GM18858 (cell line): ENCODE results near the gene RAB44.
A peak's percentile ranks its signal among the peaks of the same experiment; 100 is the strongest.

Experiments used
- ATAC-seq: cut with Tn5 transposase; IDR thresholded peaks from one replicate; pipeline ENCODE4 v1.9.1; 2021; ENCODE audit not compliant: unreplicated experiment

The RAB44 gene

DNA sequence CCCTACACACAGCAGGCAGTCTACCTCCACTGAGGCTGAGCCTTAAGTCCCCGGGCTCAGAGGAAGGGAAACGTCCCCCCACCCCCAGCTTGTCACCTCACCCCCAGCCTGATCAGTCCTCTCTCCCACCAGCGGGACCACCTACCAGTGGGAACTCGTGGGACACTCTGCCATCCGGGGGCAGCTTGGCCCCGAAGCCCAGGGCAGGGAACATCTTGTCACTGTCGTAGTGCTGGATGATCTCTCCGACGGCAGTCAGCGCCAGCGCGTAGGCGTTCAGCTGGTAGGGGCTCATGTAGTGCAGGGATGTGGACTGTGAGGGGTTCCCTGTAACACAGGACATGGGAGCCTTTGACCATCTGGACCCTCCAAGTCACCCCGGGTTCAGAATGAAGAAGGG, 48.6 kb downstream of the RAB44 start:
- ATAC-seq, result no peak

DNA sequence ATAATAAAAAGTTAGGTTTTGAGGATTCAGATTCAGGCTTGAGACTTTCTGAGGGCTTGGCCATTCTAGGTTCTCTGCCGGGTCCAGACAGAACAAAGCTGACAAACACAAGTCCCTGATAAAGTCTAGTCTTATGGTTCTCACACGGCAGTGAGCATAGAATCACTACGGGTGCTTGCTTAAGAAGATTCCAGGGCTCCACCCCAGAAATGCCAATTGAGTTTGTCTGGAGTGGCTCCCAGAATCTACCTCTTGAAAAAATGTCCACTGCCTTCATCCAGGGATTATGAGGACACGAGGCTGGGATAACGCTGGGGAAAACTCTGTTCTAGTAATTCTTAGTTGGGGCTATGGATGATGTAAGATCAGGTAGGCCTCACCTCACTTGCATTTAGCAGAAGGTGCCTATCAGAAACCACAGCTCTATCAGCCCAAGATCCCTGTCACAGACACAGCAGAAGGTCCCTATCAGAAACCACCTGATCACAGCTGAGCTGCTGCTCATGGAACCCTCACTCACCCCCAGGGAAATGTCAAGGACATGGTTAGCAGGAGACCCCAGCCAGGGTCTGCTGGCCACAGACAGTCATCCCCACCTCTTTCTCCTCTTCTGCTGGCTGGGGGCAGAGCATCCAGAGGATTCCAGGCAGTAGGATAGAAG, 52.3 kb downstream of the RAB44 start:
- ATAC-seq, result no peak

GRCh38 chr6:36751091-36751490, 53.5 kb downstream of the RAB44 start:
- no peak for ATAC-seq

DNA sequence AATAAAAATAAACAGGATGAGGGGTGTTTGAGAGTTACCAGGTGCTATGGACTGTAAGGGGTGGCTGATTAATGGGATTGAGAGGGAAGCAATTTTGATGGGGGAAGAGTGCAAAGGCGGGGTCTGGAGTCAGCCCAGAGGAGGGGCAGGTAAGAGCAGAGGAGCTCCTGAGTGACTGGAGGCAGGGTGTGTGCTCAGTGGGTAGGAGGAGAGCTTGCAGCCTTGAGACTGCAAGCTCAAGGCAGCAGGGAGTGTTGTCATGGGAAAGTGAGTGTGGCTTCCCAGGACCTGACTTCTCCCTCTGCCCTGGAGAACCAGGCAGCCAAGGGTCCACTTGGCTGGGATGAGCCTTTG, 54.2 kb downstream of the RAB44 start:
- ATAC-seq, result no peak

DNA sequence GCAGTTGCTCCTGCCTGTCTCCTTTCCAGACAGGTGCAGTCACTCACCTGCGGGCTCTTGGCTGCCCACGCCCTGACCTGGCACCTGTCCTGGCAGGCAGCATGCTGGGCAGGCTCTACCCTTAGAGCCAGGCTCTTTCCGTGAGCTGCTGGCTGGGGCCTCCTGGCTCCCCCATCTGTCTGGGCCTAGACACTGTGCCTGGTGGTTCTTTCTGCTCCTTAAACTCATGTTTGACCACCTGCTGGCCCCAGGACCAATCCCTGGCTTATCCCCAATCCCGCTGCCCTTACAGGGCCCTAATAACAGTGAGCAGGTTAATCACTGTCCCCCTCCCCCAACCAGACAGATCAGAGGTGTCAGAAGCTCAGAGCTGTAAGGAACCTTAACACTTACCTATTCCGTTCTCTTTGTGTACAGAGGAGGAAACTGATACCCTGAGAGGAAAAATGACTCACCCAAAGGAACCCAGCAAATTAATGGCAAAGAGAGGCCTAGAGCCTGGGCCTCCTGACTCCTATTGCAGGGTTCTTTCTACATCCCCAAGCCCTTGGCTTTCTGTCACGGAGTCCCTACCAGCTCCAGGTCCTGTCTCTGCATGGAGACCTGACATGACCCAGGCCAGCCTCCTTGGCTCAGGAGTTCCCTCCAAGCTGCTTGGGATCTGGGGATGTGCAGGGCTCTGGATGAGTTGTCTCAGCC, 54.7 kb downstream of the RAB44 start:
- no peak for ATAC-seq

GRCh38 chr6:36752886-36753506, 55.4 kb downstream of the RAB44 start:
- ATAC-seq, result no peak

DNA sequence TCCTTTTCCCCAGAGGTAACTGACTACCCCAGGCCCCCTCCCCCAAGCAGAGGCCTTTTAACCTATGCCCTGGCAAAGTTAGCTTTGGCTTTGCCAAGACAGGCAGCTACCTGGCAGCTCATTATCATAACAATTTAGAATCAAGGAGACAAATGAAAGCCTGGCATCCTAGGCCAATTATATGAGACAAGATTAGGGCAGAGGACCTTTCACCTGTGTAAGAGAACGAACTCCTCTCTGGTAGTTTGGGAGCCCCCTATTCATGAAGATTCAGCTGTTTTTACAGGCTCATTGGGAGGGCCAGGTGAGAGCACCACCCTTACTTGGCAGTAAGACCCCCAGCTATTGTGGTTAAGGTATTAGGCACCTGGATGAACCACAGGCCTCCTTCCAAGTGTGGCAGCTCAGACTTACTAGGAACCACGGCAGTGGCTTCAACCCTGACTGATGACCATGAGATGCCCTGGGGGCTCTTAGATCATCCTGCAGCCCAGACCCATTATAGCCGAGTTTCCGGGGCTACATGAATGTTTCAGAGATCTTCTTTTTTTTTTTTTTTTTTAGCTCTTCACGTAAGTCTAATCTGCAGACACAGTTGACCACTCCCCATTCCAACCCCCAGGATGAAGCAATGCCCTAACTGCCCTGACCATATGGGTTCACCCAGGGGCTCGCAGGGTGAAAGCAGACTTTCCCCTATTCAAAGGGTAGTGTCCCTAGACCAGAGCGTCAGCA, 56.2 kb downstream of the RAB44 start:
- no peak for ATAC-seq

GRCh38 chr6:36754582-36755434, 57.2 kb downstream of the RAB44 start:
- no peak for ATAC-seq

DNA sequence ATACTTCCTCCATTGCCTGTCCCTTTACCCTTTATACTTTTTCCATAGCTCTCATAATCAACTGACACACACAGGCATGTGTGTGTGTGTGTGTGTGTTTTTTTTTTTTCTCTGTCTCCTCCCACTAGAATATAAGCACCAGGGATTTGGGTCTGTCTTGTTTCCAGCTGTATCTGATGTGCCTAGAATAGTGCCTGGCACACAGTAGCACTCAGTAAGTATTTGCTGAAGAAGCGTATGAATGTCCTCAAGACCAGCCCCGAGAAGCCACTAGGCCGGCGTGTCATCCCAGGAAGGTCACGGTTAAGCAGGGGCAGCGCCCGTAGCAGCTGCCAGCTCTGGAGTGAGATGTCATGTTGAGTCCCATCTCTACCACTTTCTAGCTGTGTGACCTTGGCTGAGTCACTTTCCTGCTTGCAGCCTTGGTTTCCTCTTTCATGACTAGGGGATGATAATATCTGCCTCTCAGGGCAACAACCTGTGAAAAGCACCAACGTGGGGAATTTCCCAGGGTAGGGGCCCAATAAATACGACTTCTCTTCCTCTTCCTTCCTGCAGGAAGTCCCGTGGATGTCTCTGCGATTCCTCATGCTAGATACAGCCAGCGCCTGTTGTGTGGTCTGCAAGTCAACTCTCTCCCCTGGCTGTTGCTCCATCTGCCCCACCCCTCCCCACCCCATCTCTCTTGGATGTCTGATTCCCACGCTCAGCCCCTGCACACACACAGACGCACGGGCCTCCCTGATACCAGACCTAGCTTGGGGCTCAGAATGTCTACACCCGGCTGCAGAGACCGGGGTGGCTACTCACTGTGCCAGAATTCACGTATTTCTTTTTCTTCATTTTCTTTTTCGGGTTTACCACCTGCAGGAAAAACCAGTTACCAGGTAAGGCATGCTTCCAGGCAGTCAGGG, 58.1 kb downstream of the RAB44 start:
- no peak for ATAC-seq

DNA sequence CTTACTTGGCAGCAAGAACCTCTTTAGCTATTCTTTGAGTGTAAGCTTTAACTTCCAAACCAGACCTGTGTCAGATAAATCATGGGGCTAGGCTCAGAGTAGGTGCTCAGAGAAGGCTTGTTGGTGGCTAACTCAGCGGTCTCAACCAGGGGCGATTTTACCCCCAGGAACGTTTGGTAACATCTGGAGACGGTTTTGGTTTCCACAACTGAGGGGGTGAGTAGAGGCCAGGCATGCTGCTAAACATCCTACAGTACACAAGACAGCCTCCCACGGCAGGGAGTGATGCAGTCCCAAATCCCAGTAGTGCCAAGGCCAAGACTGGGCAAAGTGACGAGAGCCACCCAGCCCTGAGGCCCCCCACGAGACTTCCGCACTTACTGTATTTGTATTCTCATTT, 59.2 kb downstream of the RAB44 start:
- no peak for ATAC-seq

DNA sequence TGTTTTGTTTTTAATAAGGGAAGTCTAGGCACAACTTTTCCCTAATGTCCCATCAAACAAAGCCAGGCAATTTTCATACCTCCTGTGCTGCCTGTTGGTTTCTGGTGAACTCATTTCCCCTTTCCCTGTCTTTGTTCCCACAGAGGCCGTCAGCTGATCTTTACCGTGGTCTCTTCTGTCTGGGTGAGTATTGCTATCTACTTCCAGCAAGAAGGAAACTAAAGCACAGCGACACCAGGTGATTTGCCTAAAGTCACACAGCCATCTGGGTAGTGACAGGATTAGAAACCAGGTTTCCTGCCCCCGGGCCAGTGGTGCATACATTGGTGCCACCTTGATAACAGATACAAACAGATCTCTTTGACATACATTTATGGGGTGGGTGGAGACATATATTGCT, 59.6 kb downstream of the RAB44 start:
- peak; percentile 29 for ATAC-seq

- no peak for ATAC-seq
Measured at GRCh38 chr6:36757943-36758508, 60.4 kb downstream of the RAB44 start.

DNA sequence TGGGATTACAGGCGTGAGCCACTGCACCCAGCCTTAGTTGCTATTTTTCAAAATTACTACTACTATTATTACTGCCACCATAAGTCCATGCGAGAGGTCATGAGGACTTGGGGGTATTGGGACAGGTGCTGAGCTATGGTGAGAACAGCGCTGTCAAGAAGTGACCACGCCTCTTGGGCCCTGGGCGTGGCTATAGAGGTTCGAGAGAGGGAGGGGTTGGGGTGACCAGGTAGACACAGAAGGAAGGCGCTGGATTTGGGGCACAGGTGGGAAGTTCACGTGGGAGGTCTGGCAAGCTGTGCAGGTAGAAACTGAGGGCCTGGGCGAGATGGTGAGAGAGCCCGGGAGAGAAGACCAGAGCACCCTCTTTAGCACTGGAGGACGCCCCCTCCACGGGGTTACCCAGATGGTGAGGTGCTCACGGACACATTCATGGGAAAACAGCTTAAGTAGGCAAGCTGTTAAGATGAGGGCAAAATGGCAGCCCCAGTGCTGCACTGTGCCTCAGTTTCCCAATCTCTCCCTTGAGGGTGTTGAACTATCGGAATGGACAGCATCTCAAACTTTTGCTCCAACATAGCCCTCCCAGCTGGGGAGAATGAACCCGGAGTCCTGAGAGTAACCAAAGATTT, 61.0 kb downstream of the RAB44 start:
- no peak for ATAC-seq

GRCh38 chr6:36759148-36759759, 61.6 kb downstream of the RAB44 start:
- ATAC-seq, result peak; percentile 36

DNA sequence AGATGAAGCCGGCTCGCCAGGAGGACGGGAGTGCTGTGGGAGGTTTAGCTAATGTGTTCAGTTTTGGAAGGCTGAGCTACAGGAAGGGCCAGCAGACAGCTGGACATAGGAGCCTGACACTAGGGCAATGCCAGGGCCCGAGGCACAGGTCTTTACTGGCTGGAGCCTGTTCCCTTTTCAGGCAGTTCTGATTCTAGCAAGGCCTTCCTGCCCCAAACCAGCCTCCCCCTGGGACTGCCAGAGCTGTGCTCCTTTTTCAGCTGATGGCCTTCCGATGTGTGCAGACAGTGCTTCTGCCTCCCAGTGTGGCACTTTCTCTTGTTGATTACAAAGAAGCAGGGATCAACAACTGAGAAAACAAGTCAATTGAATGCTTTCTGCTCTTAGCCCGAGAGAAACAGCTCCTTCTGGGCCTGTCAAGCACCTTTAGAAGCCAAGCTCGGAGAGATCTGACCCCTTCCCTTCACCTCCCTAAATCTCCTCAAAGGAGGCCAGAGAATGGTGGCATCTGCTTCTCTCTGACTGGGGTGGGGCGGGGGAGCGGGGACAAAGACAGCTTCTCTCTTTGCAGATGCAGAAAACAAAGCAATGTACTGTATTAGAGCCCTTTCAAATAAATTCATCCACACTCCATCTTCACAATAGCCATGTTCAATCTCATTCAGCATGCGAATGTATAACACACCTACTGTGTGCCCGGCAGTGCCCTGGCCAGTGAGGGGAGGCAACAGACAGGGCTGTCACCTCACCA, 63.2 kb downstream of the RAB44 start:
- no peak for ATAC-seq

- ATAC-seq, result no peak
Measured at GRCh38 chr6:36762123-36762522, 64.5 kb downstream of the RAB44 start.

GRCh38 chr6:36765190-36765589, 67.6 kb downstream of the RAB44 start:
- no peak for ATAC-seq
